H1 (cell line): Measurements from ENCODE around the gene ABCA9. TPM values are rescaled to one million over a fixed set of nuclear protein-coding genes. Genes with fewer than 3 reads are reported as not detected.
A peak's percentile ranks its signal among the peaks of the same experiment; 100 is the strongest.

ENCODE experiments used
- CTCF ChIA-PET: fragments of 300-600 bp; sonication (Branson Sonifier 250); formaldehyde crosslinking; loops from one replicate; lab custom pipeline; 2021; ENCODE audit not compliant: partially characterized antibody; lab: Charles Lee
- POLR2A ChIA-PET: fragments of 300-600 bp; sonication (Branson Sonifier 250); formaldehyde crosslinking; loops from one replicate; lab custom pipeline; 2021; ENCODE audit warnings: inconsistent platforms; ENCODE audit not compliant: partially characterized antibody; lab: Charles Lee
- DNase-seq, 2 experiments: peaks; one replicate each; pipeline versions ENCODE4 v3.0.0 to v3.0.0-alpha.2; 2010 to 2022; ENCODE audit warnings: low spot score in 2 of 2, low read depth in 1 of 2, mixed read lengths in 1 of 2
- FAIRE-seq: peaks from 2 replicates; lab custom pipeline; 2011; peaks lifted over from hg19 to GRCh38; lab: Jason Lieb, UNC
- H2AFZ ChIP-seq: 2 replicates; pipeline ENCODE4 v1.8.1; 2012; ENCODE audit warnings: low read length, inconsistent platforms
- H2AK5ac ChIP-seq: 2 replicates; pipeline ENCODE4 v1.6.1; 2013; ENCODE audit warnings: low read depth, low read length
- H2BK120ac ChIP-seq: replicated peaks from 2 replicates; pipeline ENCODE3; 2013; ENCODE audit warnings: low read depth, low read length, inconsistent platforms
- H2BK12ac ChIP-seq: 2 replicates; pipeline ENCODE4 v1.6.1; 2013; ENCODE audit warnings: low read depth, low read length
- H2BK15ac ChIP-seq: 2 replicates; pipeline ENCODE4 v1.6.1; 2013; ENCODE audit warnings: low read length
- H2BK20ac ChIP-seq: 2 replicates; pipeline ENCODE4 v1.6.1; 2013; ENCODE audit warnings: low read length
- H2BK5ac ChIP-seq: 2 replicates; pipeline ENCODE4 v1.6.1; 2013; ENCODE audit warnings: low read depth, low read length
- H3K14ac ChIP-seq: 2 replicates; pipeline ENCODE4 v1.6.1; 2013; ENCODE audit warnings: inconsistent platforms; ENCODE audit not compliant: insufficient read length
- H3K18ac ChIP-seq: 2 replicates; pipeline ENCODE4 v1.6.1; 2013; ENCODE audit warnings: low read length; ENCODE audit errors: extremely low read depth
- H3K23ac ChIP-seq: 2 replicates; pipeline ENCODE4 v1.6.1; 2013; ENCODE audit warnings: inconsistent platforms; ENCODE audit not compliant: insufficient read length
- H3K23me2 ChIP-seq: 2 replicates; pipeline ENCODE4 v1.6.1; 2013; ENCODE audit warnings: low read depth, low read length
- H3K27ac ChIP-seq: 2 replicates; pipeline ENCODE4 v1.6.1; 2011; ENCODE audit warnings: low read depth, low read length, inconsistent platforms
- H3K27me3 ChIP-seq, 4 experiments: replicated peaks in 1 of 4; 1 replicate in 1 of 4; 2 replicates in 3 of 4; pipeline versions ENCODE4 v1.6.1 to v1.8.1; 2011 to 2013; ENCODE audit warnings: low read length in 3 of 4, mild to moderate bottlenecking in 3 of 4, inconsistent platforms in 2 of 4, mixed read lengths in 2 of 4, moderate library complexity in 1 of 4; ENCODE audit not compliant: control insufficient read depth in 3 of 4, insufficient read depth in 3 of 4; ENCODE audit errors: extremely low read depth in 1 of 4
- H3K36me3 ChIP-seq, 4 experiments: 2 replicates each; pipeline versions ENCODE4 v1.6.1 to v1.8.1; 2011 to 2013; ENCODE audit warnings: mild to moderate bottlenecking in 4 of 4, low read length in 3 of 4, moderate library complexity in 2 of 4, control low read depth in 1 of 4, inconsistent platforms in 1 of 4; ENCODE audit not compliant: insufficient read depth in 4 of 4, control insufficient read depth in 2 of 4
- H3K4ac ChIP-seq: replicated peaks from 2 replicates; pipeline ENCODE3; 2013; ENCODE audit warnings: low read length, low read depth, mixed read lengths, inconsistent platforms; ENCODE audit not compliant: insufficient read length
- H3K4me1 ChIP-seq, 4 experiments: replicated peaks in 1 of 4; 1 replicate in 1 of 4; 2 replicates in 3 of 4; pipeline versions ENCODE4 v1.6.1 to v1.8.1; 2011 to 2013; ENCODE audit warnings: low read length in 3 of 4, inconsistent platforms in 2 of 4, mixed read lengths in 1 of 4; ENCODE audit not compliant: insufficient read depth in 4 of 4, control insufficient read depth in 3 of 4
- H3K4me2 ChIP-seq, 2 experiments: 2 replicates each; pipeline versions ENCODE4 v1.6.1 to v1.8.1; 2011 to 2013; ENCODE audit warnings: low read depth in 2 of 2, low read length in 2 of 2, control low read depth in 1 of 2, inconsistent platforms in 1 of 2, mild to moderate bottlenecking in 1 of 2; ENCODE audit not compliant: insufficient read depth in 1 of 2
- H3K4me3 ChIP-seq, 4 experiments: fragments of 200-600, 300-600 bp in 1 of 4; sonication (generic), shearing (Covaris generic), sonication (Bioruptor Twin) in 1 of 4; 2 replicates each; pipeline versions ENCODE4 v1.5.1 to v1.8.1; 2011 to 2016; ENCODE audit warnings: low read length in 4 of 4, low read depth in 3 of 4, control low read depth in 2 of 4, inconsistent platforms in 2 of 4, mild to moderate bottlenecking in 2 of 4, mixed read lengths in 1 of 4, moderate library complexity in 1 of 4; ENCODE audit not compliant: insufficient read depth in 2 of 4; ENCODE audit errors: extremely low read depth in 1 of 4
- H3K56ac ChIP-seq: replicated peaks from 2 replicates; pipeline ENCODE3; 2013; ENCODE audit warnings: low read depth, mild to moderate bottlenecking, mixed read lengths, low read length, inconsistent platforms; ENCODE audit not compliant: insufficient read length
- H3K79me1 ChIP-seq: 2 replicates; pipeline ENCODE4 v1.6.1; 2013; ENCODE audit warnings: low read depth, low read length, control low read depth
- H3K79me2 ChIP-seq, 2 experiments: 2 replicates each; pipeline versions ENCODE4 v1.6.1 to v1.8.1; 2012 to 2013; ENCODE audit warnings: low read length in 2 of 2, mild to moderate bottlenecking in 2 of 2, inconsistent platforms in 1 of 2; ENCODE audit not compliant: insufficient read depth in 2 of 2, control insufficient read depth in 1 of 2
- H3K9ac ChIP-seq, 4 experiments: replicated peaks in 1 of 4; 1 replicate in 1 of 4; 2 replicates in 3 of 4; pipeline versions ENCODE4 v1.6.1 to v1.8.1; 2011 to 2013; ENCODE audit warnings: low read depth in 3 of 4, low read length in 3 of 4, control low read depth in 2 of 4, mild to moderate bottlenecking in 2 of 4, moderate library complexity in 2 of 4, inconsistent platforms in 1 of 4; ENCODE audit errors: extremely low read depth in 1 of 4
- H3K9me3 ChIP-seq, 2 experiments: 2 replicates each; pipeline versions ENCODE4 v1.6.1 to v1.8.1; 2012 to 2013; ENCODE audit warnings: mild to moderate bottlenecking in 2 of 2, moderate library complexity in 2 of 2, control low read depth in 1 of 2, inconsistent platforms in 1 of 2, low read depth in 1 of 2, low read length in 1 of 2, mixed read lengths in 1 of 2; ENCODE audit not compliant: insufficient read depth in 2 of 2
- H4K20me1 ChIP-seq, 2 experiments: replicated peaks in 1 of 2; 2 replicates each; pipeline versions ENCODE3 to v1.8.1; 2011 to 2013; ENCODE audit warnings: inconsistent platforms in 2 of 2, low read length in 2 of 2, mild to moderate bottlenecking in 1 of 2; ENCODE audit not compliant: insufficient read depth in 2 of 2, control insufficient read depth in 1 of 2
- H4K5ac ChIP-seq: 2 replicates; pipeline ENCODE4 v1.6.1; 2013; ENCODE audit warnings: low read length, low read depth, mixed read lengths, inconsistent platforms; ENCODE audit not compliant: insufficient read length
- H4K8ac ChIP-seq: 2 replicates; pipeline ENCODE4 v1.8.0; 2013; ENCODE audit warnings: mild to moderate bottlenecking, moderate library complexity, low read length, inconsistent platforms; ENCODE audit not compliant: insufficient read depth; ENCODE audit errors: extremely low read depth
- H4K91ac ChIP-seq: replicated peaks from 2 replicates; pipeline ENCODE3; 2013; ENCODE audit warnings: low read length, mixed read lengths, inconsistent platforms; ENCODE audit not compliant: insufficient read length
- ASH2L ChIP-seq: fragments of 200-600, 300-600 bp; sonication (generic); IDR thresholded peaks from one replicate; pipeline ENCODE4 v1.7.1; 2017; ENCODE audit warnings: low read length
- CBX8 ChIP-seq: fragments of 300-800, 300-1000 bp; sonication (generic); IDR thresholded peaks from 2 replicates; pipeline ENCODE4 v1.7.1; 2016; ENCODE audit warnings: low read depth, low read length, borderline replicate concordance
- CHD1 ChIP-seq: IDR thresholded peaks from 2 replicates; pipeline ENCODE4 v1.6.1; 2012; ENCODE audit warnings: low read depth, low read length, improper control_type of control experiment
- EGR1 ChIP-seq: IDR thresholded peaks from 2 replicates; pipeline ENCODE4 v1.6.1; 2011; ENCODE audit warnings: low read depth, low read length, borderline replicate concordance
- EP300 ChIP-seq, 2 experiments: IDR thresholded peaks; 1 replicate in 1 of 2; 2 replicates in 1 of 2; pipeline ENCODE4 v1.6.1; 2011 to 2012; ENCODE audit warnings: low read depth in 2 of 2, low read length in 2 of 2, mild to moderate bottlenecking in 2 of 2, borderline replicate concordance in 1 of 2, inconsistent platforms in 1 of 2, moderate library complexity in 1 of 2
- GTF2F1 ChIP-seq: IDR thresholded peaks from 2 replicates; pipeline ENCODE4 v1.6.1; 2012; ENCODE audit warnings: low read depth, low read length, improper control_type of control experiment, borderline replicate concordance
- MAFK ChIP-seq: IDR thresholded peaks from 2 replicates; pipeline ENCODE4 v1.6.1; 2012; ENCODE audit warnings: low read depth, mild to moderate bottlenecking, improper control_type of control experiment, low read length
- NRF1 ChIP-seq: IDR thresholded peaks from 2 replicates; pipeline ENCODE4 v1.6.1; 2011; ENCODE audit warnings: mild to moderate bottlenecking, low read depth, low read length, improper control_type of control experiment
- POLR2AphosphoS5 ChIP-seq: IDR thresholded peaks from 2 replicates; pipeline ENCODE4 v1.6.1; 2011; ENCODE audit warnings: low read depth, low read length
- RBBP5 ChIP-seq: IDR thresholded peaks from 2 replicates; pipeline ENCODE4 v1.7.1; 2012; ENCODE audit warnings: low read depth, mild to moderate bottlenecking, inconsistent platforms, low read length, moderate library complexity, borderline replicate concordance
- RNF2 ChIP-seq: fragments of 200-900, 300-1000 bp; sonication (generic); IDR thresholded peaks from 2 replicates; pipeline ENCODE4 v1.7.1; 2016; ENCODE audit warnings: borderline replicate concordance, low read depth, mild to moderate bottlenecking, antibody characterized with exemption, low read length; ENCODE audit not compliant: poor library complexity, severe bottlenecking; ENCODE audit errors: missing control alignments
- SIX5 ChIP-seq: IDR thresholded peaks from 2 replicates; pipeline ENCODE4 v1.6.1; 2011; ENCODE audit warnings: mild to moderate bottlenecking, low read depth, low read length
- WGBS, 2 experiments: shearing (Covaris generic) in 1 of 2; methylation state at CpG; one replicate each; pipeline versions ENCODE4 v1.1.6 to v1.1.7; 2013 to 2015; ENCODE audit warnings: low lambda C conversion rate in 2 of 2, mixed read lengths in 2 of 2, inconsistent platforms in 1 of 2, low coverage in 1 of 2, missing lambda C conversion rate in 1 of 2; ENCODE audit not compliant: insufficient replicate concordance in 2 of 2, insufficient coverage in 1 of 2, insufficient read length in 1 of 2; ENCODE audit errors: extremely low coverage in 1 of 2, missing lambda C conversion rate in 1 of 2; 5-methylcytosine and 5-hydroxymethylcytosine counted together
- polyA plus RNA-seq, 7 experiments: library from polyadenylated mRNA; depleted of rRNA in 3 of 7; stranded (reverse) in 5 of 7; unstranded in 2 of 7; fragments of >200 nt in 5 of 7; fragments of 200-250 nt in 2 of 7; gene quantifications; 1 replicate in 5 of 7; 2 replicates in 1 of 7; 4 replicates in 1 of 7; pipeline versions ENCODE4 v1.2.1 to v1.2.3, GENCODE V29; 2011 to 2013; ENCODE audit warnings: missing spikeins in 2 of 7, mixed read lengths in 2 of 7
- total RNA-seq: library from RNA; stranded (reverse); fragmentation: NEBNext Ultra II Directional; extraction: Animal tissue kit (Norgen Biotek cat#: 25700); gene quantifications from 2 replicates; pipeline ENCODE4 v1.2.1, GENCODE V29; 2021
- TF ChIP-seq, protein P1 (sequence below): IDR thresholded peaks from 2 replicates; pipeline ENCODE4 v1.6.1; 2012; ENCODE audit warnings: inconsistent platforms

ABCA9 gene
- total and polyA plus RNA-seq, 2 of the 8 experiments (the other 6 are each of a cell fraction or from before 2014, with no cell fraction given): not detected

DNA sequence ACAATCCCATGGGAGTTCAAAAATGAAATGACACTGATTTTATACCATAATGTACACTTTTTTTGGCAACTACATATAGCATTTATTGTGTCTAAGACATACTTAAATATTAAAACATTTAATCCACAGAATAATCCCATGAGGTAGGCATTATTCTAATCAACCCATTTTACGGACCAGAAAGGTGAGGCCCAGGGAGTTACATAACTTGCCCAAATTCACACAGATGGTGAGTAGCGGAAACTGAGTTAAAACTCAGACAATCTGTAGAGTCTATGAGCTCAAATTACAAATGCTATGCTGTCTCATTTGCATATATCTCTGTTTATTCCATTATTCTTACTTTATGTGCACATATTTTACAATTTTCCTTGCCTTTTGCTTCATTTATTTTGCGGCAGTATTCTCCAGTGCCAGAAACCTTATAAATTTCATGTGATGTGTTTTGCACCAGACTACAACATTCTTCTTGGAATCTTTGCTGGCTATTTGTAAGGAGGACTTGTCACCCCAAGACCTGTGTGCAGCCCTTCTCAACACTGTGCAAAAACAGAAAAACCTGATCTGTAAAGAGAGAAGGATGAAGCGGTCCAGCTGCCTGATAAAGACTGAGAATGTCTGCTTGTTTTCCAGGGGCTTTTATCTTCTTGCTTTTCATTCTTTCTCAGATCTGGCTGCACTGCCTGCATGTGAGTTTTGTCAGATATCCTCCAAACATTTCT, 2.3 kb upstream of the ABCA9 start:
- no peak overlapping the region for H3K56ac ChIP-seq
- no peak overlapping the region for H3K23ac ChIP-seq
- H3K79me1 ChIP-seq: no peaks in the 10 kb centered on the region
- H3K9me3 ChIP-seq: no peaks in the 10 kb centered on the region
- H3K79me2 ChIP-seq: no peaks in the 10 kb centered on the region
- WGBS, 2 experiments: 95% methylated on average over 4 of the region's 4 CpGs; no CpG with 5 or more reads in 1 of the 2 experiments
- H3K36me3 ChIP-seq: no peaks in the 10 kb centered on the region
- no peak overlapping the region for H3K4me3 ChIP-seq
- H4K5ac ChIP-seq: no peak overlapping the region
- no peak overlapping the region for H2BK20ac ChIP-seq
- H3K23me2 ChIP-seq: no peaks in the 10 kb centered on the region
- no peak overlapping the region for H2AK5ac ChIP-seq
- no peak overlapping the region for H3K18ac ChIP-seq
- no peaks in the 10 kb centered on the region for H4K20me1 ChIP-seq
- FAIRE-seq (no peak), DNase-seq (no peak)
- H3K4ac ChIP-seq: no peak overlapping the region
- H3K27me3 ChIP-seq: no peaks in the 10 kb centered on the region
- H3K9ac ChIP-seq: no peak overlapping the region
- H2BK12ac ChIP-seq: no peak overlapping the region
- no peak overlapping the region for H3K4me2 ChIP-seq
- no peak overlapping the region for H4K8ac ChIP-seq
- no peak overlapping the region for H4K91ac ChIP-seq
- peak overlapping the region; percentile 23; the same call in 1 of the 2 replicates for H2AFZ ChIP-seq
- no peak overlapping the region for H2BK120ac ChIP-seq
- no peak overlapping the region for H2BK5ac ChIP-seq
- H3K4me1 ChIP-seq: no peaks in the 10 kb centered on the region; a peak in 1 of 7 replicates
- no peak overlapping the region for H3K14ac ChIP-seq
- CTCF ChIA-PET: interaction anchor here (0.6 to 1.9 kb wide), 3 partner anchors 22 to 287 kb away, joined by 3 to 4 read pairs (median 3); no protein-coding TSS in a partner anchor
- no peak overlapping the region for H2BK15ac ChIP-seq
- no peak overlapping the region for H3K27ac ChIP-seq
- POLR2A ChIA-PET: no interaction called here
- TF ChIP-seq RBBP5 (no peak), NRF1 (no peak), GTF2F1 (no peak), CHD1 (no peak), POLR2AphosphoS5 (no peak), EP300 (IDR thresholded peaks at IDR 0.05; ENCODE audit: borderline replicate concordance in 1 of 2, low read depth in 2 of 2, low read length in 2 of 2) (no peak), RNF2 (no peak), MAFK (no peak), ASH2L (no peak), CBX8 (no peak), SIX5 (no peak), EGR1 (no peak)
- TF ChIP-seq, protein P1, sequence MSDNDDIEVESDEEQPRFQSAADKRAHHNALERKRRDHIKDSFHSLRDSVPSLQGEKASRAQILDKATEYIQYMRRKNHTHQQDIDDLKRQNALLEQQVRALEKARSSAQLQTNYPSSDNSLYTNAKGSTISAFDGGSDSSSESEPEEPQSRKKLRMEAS: no peak
